ENCODE measurements around the gene HOXB1. TPM values are rescaled to one million over a fixed set of nuclear protein-coding genes. Genes with fewer than 3 reads are reported as not detected.
A peak's percentile ranks its signal among the peaks of the same experiment; 100 is the strongest.

HOXB1 gene
- polyA plus RNA-seq, 1 of the 3 experiments (the other 2 are of a cell fraction), result not detected

DNA sequence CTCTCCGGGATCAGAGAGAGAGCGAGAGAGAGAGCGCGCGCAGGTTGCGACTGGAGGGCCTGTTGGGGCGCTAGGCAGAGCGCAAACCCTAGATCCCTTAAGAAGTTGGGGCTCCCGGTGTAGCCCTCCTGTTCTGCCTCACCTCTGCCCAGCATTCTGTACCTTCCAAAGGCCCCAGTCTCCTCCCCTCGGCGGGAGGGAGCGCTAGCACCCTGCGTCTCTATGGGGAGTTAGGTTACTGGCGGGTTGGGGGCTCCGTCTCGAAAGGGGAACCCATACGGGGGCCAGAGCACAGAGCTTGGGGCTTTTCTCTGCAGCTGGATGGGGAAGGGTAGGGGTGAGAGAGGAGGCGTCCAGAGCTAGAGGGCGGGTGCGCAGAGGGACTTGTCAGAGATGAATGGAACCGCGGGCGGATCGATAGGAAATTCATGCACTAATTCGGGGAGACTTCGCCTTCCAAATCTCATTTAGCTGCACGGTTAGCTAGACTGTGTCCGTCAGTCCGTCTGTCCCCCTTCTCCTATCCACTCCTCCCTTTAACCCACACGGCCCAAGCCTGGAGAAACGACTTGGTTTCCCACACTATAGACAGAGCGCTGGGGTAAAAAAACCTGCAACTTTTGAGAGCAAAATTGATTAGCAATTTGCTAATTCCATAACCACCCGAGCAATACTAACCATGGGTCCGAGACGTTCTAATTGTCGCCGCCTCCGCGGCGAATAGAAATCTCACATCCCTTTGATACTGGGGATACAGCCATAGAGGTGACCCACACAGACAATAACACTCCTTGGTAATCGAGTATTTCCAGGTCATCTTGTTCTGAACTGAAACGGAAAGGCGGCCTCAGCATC lies 48.0 kb upstream of the HOXB1 start:
- POLR2A ChIA-PET, result no interaction called here
- Histone ChIP-seq H4K20me1 (ENCODE audit: insufficient read depth) (peaks cover 9% of the 10 kb centered on the region; the same call in 1 of the 2 replicates), H2AFZ (ENCODE audit: low read depth) (no peak overlapping the region), H3K27ac (ENCODE audit: low read depth in 2 of 2, low read length in 1 of 2) (no peak overlapping the region), H3K4me2 (no peak overlapping the region), H3K36me3 (replicated peaks in 1 of 2; ENCODE audit: control insufficient read depth in 1 of 2, insufficient read depth in 2 of 2, low read length in 1 of 2) (no peaks in the 10 kb centered on the region), H3K9me2 (no peaks in the 10 kb centered on the region), H3F3A (replicated peaks; ENCODE audit: insufficient read depth) (peaks cover 4% of the 10 kb centered on the region), H3K79me2 (ENCODE audit: insufficient read depth) (no peaks in the 10 kb centered on the region), H3K4me3 (ENCODE audit: low read depth in 2 of 2, low read length in 1 of 2) (no peak overlapping the region), H3K9me3 (no peaks in the 10 kb centered on the region), H3K27me3 (ENCODE audit: insufficient read depth) (peaks cover 94% of the 10 kb centered on the region), H3K4me1 (ENCODE audit: control insufficient read depth in 1 of 2, insufficient read depth in 2 of 2, low read depth in 1 of 2, low read length in 1 of 2) (no peaks in the 10 kb centered on the region; a peak in 1 of 4 replicates), H3K9ac (no peak overlapping the region)
- CTCF ChIA-PET, result interaction anchor here (1.5 kb wide), 1 partner anchor 15 kb away, joined by 3 read pairs; no protein-coding TSS in a partner anchor
- DNase-seq, result no peak
- TF ChIP-seq FOXJ3 (CRISPR knock-in tag; IDR thresholded peaks at IDR 0.05) (no peak), EZH2phosphoT487 (IDR thresholded peaks at IDR 0.05; ENCODE audit: borderline replicate concordance, low read depth) (peak; percentile 70; the same call in 1 of the 2 replicates), USF1 (IDR thresholded peaks at IDR 0.05; ENCODE audit: borderline replicate concordance, low read depth) (no peak), RAD21 (IDR thresholded peaks at IDR 0.05; ENCODE audit: low read length) (no peak)
- WGBS (ENCODE audit: low lambda C conversion rate), result 16% methylated on average over 41 of the region's 43 CpGs

DNA sequence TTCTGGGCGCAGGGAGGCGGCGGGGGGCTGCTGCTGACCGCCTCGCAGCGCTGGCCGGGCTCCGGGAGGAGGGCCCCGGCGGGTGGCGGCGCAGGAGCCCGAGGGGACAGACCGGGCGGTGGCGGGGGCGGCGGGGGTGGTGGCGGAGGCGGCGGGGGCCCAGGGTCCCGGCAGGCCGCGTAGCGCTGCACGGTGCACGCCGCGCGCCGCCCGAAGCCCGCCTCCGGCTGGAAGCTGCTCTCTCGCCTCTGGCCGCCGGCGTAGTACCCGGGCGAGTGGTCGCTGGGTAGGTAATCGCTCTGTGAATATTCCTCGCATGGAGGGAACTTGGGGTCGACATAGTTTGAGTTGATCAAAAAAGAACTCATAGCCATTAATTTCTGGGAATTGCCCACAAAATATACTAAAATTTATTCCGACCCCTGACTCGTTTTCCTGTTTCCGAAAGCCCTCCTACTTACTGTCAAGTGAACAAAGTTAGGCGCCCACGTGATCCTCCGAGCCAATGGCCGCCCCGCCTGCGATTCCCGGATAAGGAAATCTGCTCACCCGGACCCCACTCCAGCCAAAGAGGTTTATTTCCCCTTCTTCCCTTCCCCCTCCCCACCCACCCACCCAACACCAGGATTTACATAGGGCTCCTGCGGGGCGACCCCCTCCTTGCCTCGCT lies 47.3 kb upstream of the HOXB1 start, which contains the start of gene HOXB4:
TSS of gene HOXB4 (minus strand) at position 405 of the 670 bp plus-strand sequence. CDS start at position 374, 31 bp downstream.
- H2AFZ ChIP-seq (ENCODE audit: low read depth), result no peak within 1 kb of the TSS
- H3K9ac ChIP-seq, result no peak within 1 kb of the TSS
- no peaks in the 10 kb centered on the region for H3K79me2 ChIP-seq (ENCODE audit: insufficient read depth)
- POLR2A ChIA-PET, result no interaction called here
- peaks cover 4% of the 10 kb centered on the region for H3F3A ChIP-seq (replicated peaks; ENCODE audit: insufficient read depth)
- no peaks in the 10 kb centered on the region for H3K36me3 ChIP-seq (replicated peaks in 1 of 2; ENCODE audit: control insufficient read depth in 1 of 2, insufficient read depth in 2 of 2, low read length in 1 of 2)
- TF ChIP-seq USF1 (IDR thresholded peaks at IDR 0.05; ENCODE audit: borderline replicate concordance, low read depth) (peak; percentile 74; the same call in 1 of the 2 replicates), FOXJ3 (CRISPR knock-in tag; IDR thresholded peaks at IDR 0.05) (no peak)
- H3K27ac ChIP-seq (ENCODE audit: low read depth in 2 of 2, low read length in 1 of 2), result no peak within 1 kb of the TSS
- no peaks in the 10 kb centered on the region for H3K9me2 ChIP-seq
- H3K4me2 ChIP-seq, result no peak within 1 kb of the TSS
- peaks cover 9% of the 10 kb centered on the region; the same call in 1 of the 2 replicates for H4K20me1 ChIP-seq (ENCODE audit: insufficient read depth)
- H3K4me3 ChIP-seq (ENCODE audit: low read depth in 2 of 2, low read length in 1 of 2), result no peak within 1 kb of the TSS
- 21% methylated on average over 49 of the region's 58 CpGs for WGBS (ENCODE audit: low lambda C conversion rate)
- peaks cover 94% of the 10 kb centered on the region for H3K27me3 ChIP-seq (ENCODE audit: insufficient read depth)
- no peaks in the 10 kb centered on the region for H3K9me3 ChIP-seq
- H3K4me1 ChIP-seq (ENCODE audit: control insufficient read depth in 1 of 2, insufficient read depth in 2 of 2, low read depth in 1 of 2, low read length in 1 of 2), result no peaks in the 10 kb centered on the region; a peak in 1 of 4 replicates
- DNase-seq, result no peak
- CTCF ChIA-PET, result interaction anchor here (1.5 kb wide), 1 partner anchor 16 kb away, joined by 3 read pairs; no protein-coding TSS in a partner anchor

Measured in SK-N-SH (cell line).